NCI-H69 (cell line): ENCODE results near the gene CTPS2.
"Not testable (repeated sequence)": the region's sequence is repeated elsewhere in the genome, so short reads cannot be mapped to it uniquely, and the experiment has no call there.

Source experiments
- DNase-seq: peaks from one replicate; lab custom pipeline; 2025; lab: John Stamatoyannopoulos, UW

Gene CTPS2

GRCh38 chrX:16712548-16713155 lies at the start of gene CTPS2:
Gene CTPS2 (minus strand): TSS chrX:16712669. CDS start chrX:16702902, 9,767 bp downstream.
- DNase-seq, result peak; percentile 74

GRCh38 chrX:16761500-16761899 lies 49.0 kb upstream of the CTPS2 start:
- DNase-seq, result not testable (repeated sequence)

GRCh38 chrX:16756724-16757123 lies 44.3 kb upstream of the CTPS2 start:
- DNase-seq, result peak; percentile 14

GRCh38 chrX:16754019-16754418 lies 41.5 kb upstream of the CTPS2 start:
- DNase-seq, result no peak

- DNase-seq, result no peak
These were observed 37.7 kb upstream of the CTPS2 start for GRCh38 chrX:16750136-16750535.

GRCh38 chrX:16748425-16748824 lies 36.0 kb upstream of the CTPS2 start:
- DNase-seq, result no peak

GRCh38 chrX:16745659-16746058 lies 33.2 kb upstream of the CTPS2 start:
- no peak for DNase-seq

- no peak for DNase-seq
These were observed 32.6 kb upstream of the CTPS2 start for GRCh38 chrX:16745102-16745501.

- DNase-seq, result no peak
These were observed 31.3 kb upstream of the CTPS2 start for GRCh38 chrX:16743604-16744325.

GRCh38 chrX:16739574-16739973 lies 27.1 kb upstream of the CTPS2 start:
- DNase-seq, result no peak

GRCh38 chrX:16737024-16737423 lies 24.6 kb upstream of the CTPS2 start:
- DNase-seq, result no peak

- no peak for DNase-seq
These were observed 20.5 kb upstream of the CTPS2 start for GRCh38 chrX:16733013-16733412.

GRCh38 chrX:16730450-16730849 lies 18.0 kb upstream of the CTPS2 start:
- DNase-seq, result no peak

- no peak for DNase-seq
These were observed 15.2 kb upstream of the CTPS2 start for GRCh38 chrX:16727637-16728036.

GRCh38 chrX:16726347-16726988 lies 14.0 kb upstream of the CTPS2 start:
- not testable (repeated sequence) for DNase-seq

- DNase-seq, result no peak
These were observed 12.6 kb upstream of the CTPS2 start for GRCh38 chrX:16725072-16725471.

GRCh38 chrX:16722481-16722880 lies 10.0 kb upstream of the CTPS2 start:
- no peak for DNase-seq

GRCh38 chrX:16719334-16720084 lies 7.0 kb upstream of the CTPS2 start, which contains the start of gene SYAP1:
Gene SYAP1 (plus strand): TSS chrX:16719612. CDS start chrX:16719725, 113 bp downstream.
- DNase-seq, result peak; percentile 98

- DNase-seq, result no peak
These were observed 6.4 kb upstream of the CTPS2 start for GRCh38 chrX:16718824-16719333.

GRCh38 chrX:16716451-16716850 lies 4.0 kb upstream of the CTPS2 start:
- not testable (repeated sequence) for DNase-seq

GRCh38 chrX:16715638-16716037 lies 3.2 kb upstream of the CTPS2 start:
- not testable (repeated sequence) for DNase-seq

GRCh38 chrX:16714504-16714903 lies 2.0 kb upstream of the CTPS2 start:
- DNase-seq, result no peak
